Esophagus squamous epithelium (tissue), 5 donors: ENCODE measurements around the gene PIWIL1. TPM values are rescaled to one million over a fixed set of nuclear protein-coding genes. Genes with fewer than 3 reads are reported as not detected.

ENCODE experiments used
- DNase-seq: peaks from one replicate; lab custom pipeline; 2025; lab: John Stamatoyannopoulos, UW
- H3K27ac ChIP-seq, 4 donors: fragments of 200-600 bp; sonication (generic); one replicate each; pipeline ENCODE4 v1.5.1; 2016 to 2019; ENCODE audit warnings: mild to moderate bottlenecking in 1 of 4
- H3K27me3 ChIP-seq, 4 donors: fragments of 200-600 bp; sonication (generic); 1 replicate in 3 of 4; 2 replicates in 1 of 4; pipeline versions ENCODE4 v1.5.1 to v1.6.0; 2017 to 2021; ENCODE audit warnings: antibody characterized with exemption in 1 of 4
- H3K36me3 ChIP-seq, 3 donors: fragments of 200-600 bp; sonication (generic); one replicate each; pipeline ENCODE4 v1.5.1; 2016 to 2019
- H3K4me1 ChIP-seq, 3 donors: fragments of 200-600 bp; sonication (generic); one replicate each; pipeline ENCODE4 v1.5.1; 2017 to 2019
- H3K4me3 ChIP-seq, 4 donors: fragments of 200-600 bp; sonication (generic); 1 replicate in 3 of 4; 2 replicates in 1 of 4; pipeline ENCODE4 v1.5.1; 2016 to 2019; ENCODE audit warnings: mild to moderate bottlenecking in 2 of 4, moderate library complexity in 1 of 4
- H3K9me3 ChIP-seq, 3 donors: fragments of 200-600 bp; sonication (generic); one replicate each; pipeline ENCODE4 v1.5.1; 2016 to 2019
- CTCF ChIP-seq, 6 experiments: fragments of 450-650 bp in 4 of 6; fragments of 200-600 bp in 2 of 6; sonication (generic) in 2 of 6; IDR thresholded peaks; one replicate each; pipeline ENCODE4 v1.5.1; 2016 to 2019; ENCODE audit warnings: antibody characterized with exemption in 6 of 6, mild to moderate bottlenecking in 4 of 6, moderate library complexity in 4 of 6
- POLR2A ChIP-seq, 4 donors: fragments of 450-650 bp; IDR thresholded peaks; one replicate each; pipeline ENCODE4 v1.6.1; 2017; ENCODE audit warnings: antibody characterized with exemption in 4 of 4, mild to moderate bottlenecking in 4 of 4, moderate library complexity in 3 of 4
- WGBS, 2 donors: methylation state at CpG; one replicate each; pipeline ENCODE4 v1.1.5; 2018; 5-methylcytosine and 5-hydroxymethylcytosine counted together
- intact Hi-C: fragments of 100-400 bp; cut with DNase I; formaldehyde crosslinking; loops from one replicate; pipeline ENCODE4 v1.15.0; 2022
- total RNA-seq, 4 donors: library from RNA; depleted of rRNA; stranded (reverse); fragments of >200 nt; gene quantifications; one replicate each; pipeline ENCODE4 v1.1.0, GENCODE V29; 2016
- donor health status: DM: yes; HTN: yes; CAD: no.

The PIWIL1 gene
- total RNA-seq, 4 donors from 2014 or later: 0.09 TPM; not detected in 3

GRCh38 chr12:130356222-130356621 is 18.5 kb downstream of the PIWIL1 start:
- Histone ChIP-seq H3K4me1 (peaks cover 0 to 12% (median 0%) of the 10 kb centered on the region in 3 donors), H3K9me3 (no peaks in the 10 kb centered on the region), H3K4me3 (no peak overlapping the region), H3K36me3 (no peaks in the 10 kb centered on the region), H3K27ac (no peak overlapping the region), H3K27me3 (peaks cover 0 to 61% (median 0%) of the 10 kb centered on the region in 4 donors)
- intact Hi-C loops: no loop called here
- DNase-seq: no peak
- 47 to 57% methylated on average over 8 of the region's 8 CpGs for WGBS, 2 donors
- no peak for TF ChIP-seq CTCF (IDR thresholded peaks at IDR 0.05)
- TF ChIP-seq POLR2A (IDR thresholded peaks at IDR 0.05): no peak

GRCh38 chr12:130357241-130357640 is 19.6 kb downstream of the PIWIL1 start:
- intact Hi-C loops: no loop called here
- no peak for TF ChIP-seq CTCF (IDR thresholded peaks at IDR 0.05)
- TF ChIP-seq POLR2A (IDR thresholded peaks at IDR 0.05): no peak
- H3K4me1 ChIP-seq: peaks cover 0 to 5% (median 0%) of the 10 kb centered on the region in 3 donors
- H3K9me3 ChIP-seq: no peaks in the 10 kb centered on the region
- no peak overlapping the region for H3K27ac ChIP-seq
- peaks cover 0 to 57% (median 0%) of the 10 kb centered on the region in 4 donors for H3K27me3 ChIP-seq
- no peak overlapping the region for H3K4me3 ChIP-seq
- WGBS, 2 donors: 53 to 74% methylated on average over 8 of the region's 8 CpGs
- DNase-seq: no peak
- no peaks in the 10 kb centered on the region for H3K36me3 ChIP-seq

GRCh38 chr12:130357729-130358330 is 20.1 kb downstream of the PIWIL1 start:
- no peak overlapping the region for H3K27ac ChIP-seq
- DNase-seq: no peak
- intact Hi-C loops: no loop called here
- peaks cover 0 to 5% (median 0%) of the 10 kb centered on the region in 3 donors for H3K4me1 ChIP-seq
- no peaks in the 10 kb centered on the region for H3K36me3 ChIP-seq
- peaks cover 0 to 53% (median 0%) of the 10 kb centered on the region in 4 donors for H3K27me3 ChIP-seq
- TF ChIP-seq CTCF (IDR thresholded peaks at IDR 0.05) (no peak), POLR2A (IDR thresholded peaks at IDR 0.05) (no peak)
- H3K4me3 ChIP-seq: peak overlapping the region in 1 of 4 donors; percentile 1
- no peaks in the 10 kb centered on the region for H3K9me3 ChIP-seq
- 32 to 40% methylated on average over 11 to 14 of the region's 14 CpGs for WGBS, 2 donors

- intact Hi-C loops: no loop called here
- no peak for TF ChIP-seq CTCF (IDR thresholded peaks at IDR 0.05)
- TF ChIP-seq POLR2A (IDR thresholded peaks at IDR 0.05): no peak
- DNase-seq: no peak
- no peaks in the 10 kb centered on the region for H3K36me3 ChIP-seq
- peaks cover 0 to 25% (median 0%) of the 10 kb centered on the region in 4 donors for H3K27me3 ChIP-seq
- H3K4me3 ChIP-seq: no peak overlapping the region
- H3K27ac ChIP-seq: no peak overlapping the region
- H3K4me1 ChIP-seq: peaks cover 0 to 5% (median 0%) of the 10 kb centered on the region in 3 donors
- H3K9me3 ChIP-seq: no peaks in the 10 kb centered on the region
- WGBS, 2 donors: 77 to 78% methylated on average over 5 of the region's 5 CpGs
Observed at GRCh38 chr12:130362060-130362459, 24.4 kb downstream of the PIWIL1 start.

GRCh38 chr12:130364578-130364977 is 26.9 kb downstream of the PIWIL1 start:
- Histone ChIP-seq H3K36me3 (no peaks in the 10 kb centered on the region), H3K9me3 (no peaks in the 10 kb centered on the region), H3K4me1 (no peaks in the 10 kb centered on the region), H3K27ac (no peak overlapping the region), H3K27me3 (peaks cover 0 to 17% (median 1%) of the 10 kb centered on the region in 4 donors), H3K4me3 (no peak overlapping the region)
- DNase-seq: no peak
- no peak for TF ChIP-seq CTCF (IDR thresholded peaks at IDR 0.05)
- TF ChIP-seq POLR2A (IDR thresholded peaks at IDR 0.05): no peak
- intact Hi-C loops: no loop called here
- whole genome bisulfite sequencing, 2 donors: 51 to 74% methylated on average over 2 of the region's 2 CpGs
